Measurements from ENCODE around the gene ABCA2. TPM values are rescaled to one million over a fixed set of nuclear protein-coding genes. Genes with fewer than 3 reads are reported as not detected.

The ABCA2 gene
- total RNA-seq, 1 donor from 2014 or later, result 26.4 TPM

- Mint-ChIP-seq H3K27me3 (peaks cover 25% of the 10 kb centered on the region), H3K27ac (no peak within 1 kb of the TSS), H3K36me3 (ENCODE audit: insufficient read depth) (no peaks in the 10 kb centered on the region), H3K9me3 (ENCODE audit: low read depth) (no peaks in the 10 kb centered on the region), H3K4me1 (ENCODE audit: low read depth) (peaks cover 2% of the 10 kb centered on the region), H3K4me3 (ENCODE audit: low read depth) (peak within 1 kb of the TSS; percentile 73)
- peak; percentile 94 for DNase-seq (ENCODE audit: low spot score, unreplicated experiment)
- TF ChIP-seq CTCF (IDR thresholded peaks at IDR 0.05; ENCODE audit: unreplicated experiment), result peak; percentile 91
Measured at GRCh38 chr9:137046088-137046787, 18.2 kb upstream of the ABCA2 start, which contains the start of gene NPDC1. Gene NPDC1 (minus strand): TSS chr9:137046177. CDS start chr9:137045989, 188 bp downstream.

- H3K4me3 Mint-ChIP-seq (ENCODE audit: low read depth), result peak overlapping the region; percentile 73
- TF ChIP-seq CTCF (IDR thresholded peaks at IDR 0.05; ENCODE audit: unreplicated experiment), result no peak
- H3K4me1 Mint-ChIP-seq (ENCODE audit: low read depth), result peaks cover 2% of the 10 kb centered on the region
- H3K9me3 Mint-ChIP-seq (ENCODE audit: low read depth), result no peaks in the 10 kb centered on the region
- H3K27ac Mint-ChIP-seq, result no peak overlapping the region
- no peaks in the 10 kb centered on the region for H3K36me3 Mint-ChIP-seq (ENCODE audit: insufficient read depth)
- H3K27me3 Mint-ChIP-seq, result peaks cover 23% of the 10 kb centered on the region
- no peak for DNase-seq (ENCODE audit: low spot score, unreplicated experiment)
Measured at GRCh38 chr9:137045294-137046087, 17.5 kb upstream of the ABCA2 start.

- Mint-ChIP-seq H3K27me3 (peaks cover 14% of the 10 kb centered on the region), H3K4me1 (ENCODE audit: low read depth) (peaks cover 2% of the 10 kb centered on the region), H3K9me3 (ENCODE audit: low read depth) (no peaks in the 10 kb centered on the region), H3K4me3 (ENCODE audit: low read depth) (peak overlapping the region; percentile 63), H3K27ac (no peak overlapping the region), H3K36me3 (ENCODE audit: insufficient read depth) (no peaks in the 10 kb centered on the region)
- no peak for DNase-seq (ENCODE audit: low spot score, unreplicated experiment)
- TF ChIP-seq CTCF (IDR thresholded peaks at IDR 0.05; ENCODE audit: unreplicated experiment), result no peak
Measured at GRCh38 chr9:137044502-137045177, 16.6 kb upstream of the ABCA2 start.

- TF ChIP-seq CTCF (IDR thresholded peaks at IDR 0.05; ENCODE audit: unreplicated experiment), result no peak
- DNase-seq (ENCODE audit: low spot score, unreplicated experiment), result no peak
- H3K4me1 Mint-ChIP-seq (ENCODE audit: low read depth), result peaks cover 2% of the 10 kb centered on the region
- H3K9me3 Mint-ChIP-seq (ENCODE audit: low read depth), result no peaks in the 10 kb centered on the region
- no peak overlapping the region for H3K4me3 Mint-ChIP-seq (ENCODE audit: low read depth)
- H3K27me3 Mint-ChIP-seq, result peaks cover 11% of the 10 kb centered on the region
- H3K36me3 Mint-ChIP-seq (ENCODE audit: insufficient read depth), result no peaks in the 10 kb centered on the region
- no peak overlapping the region for H3K27ac Mint-ChIP-seq
Measured at GRCh38 chr9:137044037-137044436, 16.0 kb upstream of the ABCA2 start.
